GM12878 (cell line): ENCODE measurements around the gene PIGQ. TPM values are rescaled to one million over a fixed set of nuclear protein-coding genes. Genes with fewer than 3 reads are reported as not detected.
A peak's percentile ranks its signal among the peaks of the same experiment; 100 is the strongest.

Source experiments
- ATAC-seq: fragments of 200-7000 bp; cut with Tn5 transposase; 3 replicates; pipeline ENCODE4 v1.9.1; 2020; ENCODE audit warnings: mild to moderate bottlenecking, moderate library complexity
- BruUV-seq: library from RNA; stranded (reverse); fragments of 400-500 nt; replicated peaks from 2 replicates; lab custom pipeline; 2021; lab: Mats Ljungman, UMichigan
- CTCF ChIA-PET: fragments of 300-600 bp; sonication (Branson Sonifier 250); formaldehyde crosslinking; extraction: SDS; loops from one replicate; lab custom pipeline; 2021; ENCODE audit warnings: inconsistent platforms; lab: Yijun Ruan, JAX
- POLR2A ChIA-PET: fragments of 350-600 bp; formaldehyde crosslinking; extraction: SDS; loops from one replicate; lab custom pipeline; 2021; ENCODE audit warnings: inconsistent platforms; lab: Charles Lee
- RAD21 ChIA-PET: fragments of 300-600 bp; sonication (Branson Sonifier 250); formaldehyde crosslinking; loops from one replicate; lab custom pipeline; 2023; ENCODE audit warnings: antibody characterized with exemption; ENCODE audit not compliant: unreplicated experiment; lab: Charles Lee
- SMC1A ChIA-PET: fragments of 300-600 bp; sonication (Branson Sonifier 250); formaldehyde crosslinking; loops from one replicate; lab custom pipeline; 2023; ENCODE audit not compliant: unreplicated experiment, uncharacterized antibody; lab: Charles Lee
- DNase-seq: peaks from one replicate; pipeline ENCODE4 v3.0.0-alpha.2; 2011; ENCODE audit warnings: low read depth, low spot score
- FAIRE-seq: peaks from 3 replicates; lab custom pipeline; 2011; peaks lifted over from hg19 to GRCh38; lab: Jason Lieb, UNC
- H2AFZ ChIP-seq: 2 replicates; pipeline ENCODE4 v1.6.0; 2011; ENCODE audit warnings: low read depth, low read length, control low read depth; ENCODE audit not compliant: control insufficient read depth
- H3K27ac ChIP-seq: 2 replicates; pipeline ENCODE4 v1.5.1; 2011; ENCODE audit warnings: control low read depth; ENCODE audit not compliant: control insufficient read depth, insufficient read depth
- H3K27me3 ChIP-seq, 2 experiments: replicated peaks in 1 of 2; 2 replicates each; pipeline versions ENCODE4 v1.6.0 to v1.6.1; 2011; ENCODE audit warnings: low read length in 1 of 2; ENCODE audit not compliant: control insufficient read depth in 2 of 2, insufficient read depth in 2 of 2
- H3K36me3 ChIP-seq, 2 experiments: 2 replicates each; pipeline ENCODE4 v1.5.1; 2011; ENCODE audit warnings: low read length in 1 of 2; ENCODE audit not compliant: control insufficient read depth in 2 of 2, insufficient read depth in 2 of 2
- H3K4me1 ChIP-seq: 2 replicates; pipeline ENCODE4 v1.6.1; 2011; ENCODE audit warnings: mild to moderate bottlenecking, low read length, moderate library complexity, mixed read lengths; ENCODE audit not compliant: control insufficient read depth, insufficient read depth
- H3K4me2 ChIP-seq: 2 replicates; pipeline ENCODE4 v1.6.0; 2011; ENCODE audit warnings: control low read depth; ENCODE audit not compliant: control insufficient read depth, insufficient read depth
- H3K4me3 ChIP-seq: fragments of 200-600 bp; sonication (generic); 2 replicates; pipeline ENCODE4 v1.5.1; 2016
- H3K79me2 ChIP-seq: 2 replicates; pipeline ENCODE4 v1.6.0; 2011; ENCODE audit warnings: low read length; ENCODE audit not compliant: control insufficient read depth, insufficient read depth
- H3K9ac ChIP-seq: 2 replicates; pipeline ENCODE4 v1.8.0; 2011; ENCODE audit warnings: low read length, control low read depth, mixed read lengths; ENCODE audit not compliant: control insufficient read depth, insufficient read depth
- H3K9me3 ChIP-seq: replicated peaks from 3 replicates; pipeline ENCODE4 v1.5.1; 2011; ENCODE audit warnings: mild to moderate bottlenecking, low read length; ENCODE audit not compliant: control insufficient read depth, insufficient read depth
- H4K20me1 ChIP-seq: 2 replicates; pipeline ENCODE4 v1.6.0; 2011; ENCODE audit not compliant: control insufficient read depth, insufficient read depth
- CHD4 ChIP-seq: fragments of 200-600 bp; sonication (generic); IDR thresholded peaks from 2 replicates; pipeline ENCODE4 v1.6.1; 2016; ENCODE audit warnings: mild to moderate bottlenecking
- HDAC6 ChIP-seq: fragments of 200-600 bp; sonication (generic); IDR thresholded peaks from one replicate; pipeline ENCODE4 v1.8.0; 2017; ENCODE audit warnings: antibody characterized with exemption; ENCODE audit not compliant: unreplicated experiment
- MEF2B ChIP-seq: fragments of 450-650 bp; IDR thresholded peaks from 2 replicates; pipeline ENCODE4 v1.6.1; 2018; ENCODE audit warnings: mild to moderate bottlenecking, moderate library complexity; ENCODE audit not compliant: partially characterized antibody, poor library complexity, severe bottlenecking
- PAX5 ChIP-seq: IDR thresholded peaks from 2 replicates; pipeline ENCODE4 v1.6.1; 2011; ENCODE audit warnings: low read depth, low read length, borderline replicate concordance
- POLR2A ChIP-seq: IDR thresholded peaks from 2 replicates; pipeline ENCODE4 v1.6.1; 2011; ENCODE audit warnings: low read depth, mild to moderate bottlenecking, low read length
- STAT1 ChIP-seq: fragments of 450-650 bp; conservative IDR thresholded peaks from 2 replicates; pipeline ENCODE4 v1.6.1; 2014; ENCODE audit warnings: antibody characterized with exemption, mild to moderate bottlenecking
- TARDBP ChIP-seq: IDR thresholded peaks from 2 replicates; pipeline ENCODE4 v1.6.1; 2016; ENCODE audit warnings: borderline replicate concordance
- WGBS: methylation state at CpG from one replicate; pipeline ENCODE4 v1.1.6; 2016; ENCODE audit warnings: low lambda C conversion rate; ENCODE audit not compliant: insufficient replicate concordance, insufficient coverage; ENCODE audit errors: missing lambda C conversion rate; 5-methylcytosine and 5-hydroxymethylcytosine counted together
- in situ Hi-C: fragments of 300-500 bp; cut with MboI; formaldehyde crosslinking; loops from 9 replicates; pipeline ENCODE4 v1.14.3; 2018; ENCODE audit warnings: mixed read lengths
- intact Hi-C: fragments of 100-400 bp; cut with micrococcal nuclease; formaldehyde crosslinking; loops from one replicate; pipeline ENCODE4 v1.14.2; 2022; ENCODE audit not compliant: unreplicated experiment
- polyA plus RNA-seq, 11 experiments: library from polyadenylated mRNA; depleted of rRNA in 4 of 11; unstranded in 6 of 11; stranded (reverse) in 5 of 11; fragments of >200 nt; fragmentation: Nextera tagmentation in 4 of 11; fragmentation: Illumina TruSeq in 1 of 11; extraction: Ambion mirVana in 4 of 11; extraction: Trizol in 1 of 11; gene quantifications; 1 replicate in 1 of 11; 2 replicates in 10 of 11; pipeline versions ENCODE4 v1.2.1 to v1.2.3, GENCODE V29; 2011 to 2016; ENCODE audit warnings: inconsistent platforms in 2 of 11, missing spikeins in 2 of 11, low read depth in 1 of 11
- total RNA-seq, 4 experiments: library from RNA; depleted of rRNA in 3 of 4; stranded (reverse); fragments of >200 nt in 3 of 4; fragmentation: Illumina TruSeq in 1 of 4; extraction: Trizol in 1 of 4; gene quantifications; 2 replicates each; pipeline versions ENCODE4 v1.2.1 to v1.2.3, GENCODE V29; 2013 to 2021

The PIGQ gene
- total and polyA plus RNA-seq, 10 of the 15 experiments (the other 5 are each of a cell fraction or from before 2014, with no cell fraction given), result 1.8 to 31.3 (median 17.5) TPM; not detected in 1

GRCh38 chr16:606656-607307 lies 37.0 kb downstream of the PIGQ start:
- Histone ChIP-seq H3K36me3 (no peaks in the 10 kb centered on the region), H3K4me3 (no peak overlapping the region), H4K20me1 (no peaks in the 10 kb centered on the region), H3K4me1 (no peaks in the 10 kb centered on the region), H3K4me2 (no peak overlapping the region), H3K27me3 (no peaks in the 10 kb centered on the region), H3K9me3 (peaks cover 3% of the 10 kb centered on the region; the same call in 1 of the 3 replicates), H3K79me2 (no peaks in the 10 kb centered on the region), H3K27ac (no peak overlapping the region), H3K9ac (no peak overlapping the region), H2AFZ (no peak overlapping the region)
- WGBS, result 92% methylated on average over 22 of the region's 22 CpGs
- TF ChIP-seq MEF2B (no peak), TARDBP (no peak), HDAC6 (no peak), STAT1 (no peak), CHD4 (no peak)
- FAIRE-seq, result no peak
- no peak for ATAC-seq
- CTCF ChIA-PET, result no interaction called here
- BruUV-seq, result no TSS peak
- POLR2A ChIA-PET, result no interaction called here
- SMC1A ChIA-PET, result interaction anchor here (0.6 kb wide), 1 partner anchor 546 kb away, joined by 3 read pairs; no protein-coding TSS in a partner anchor
- DNase-seq, result no peak
- in situ Hi-C loops (no loop called here), intact Hi-C loops (no loop called here)
- RAD21 ChIA-PET, result no interaction called here

- no peaks in the 10 kb centered on the region for H4K20me1 ChIP-seq
- WGBS, result 4% methylated on average over 8 of the region's 10 CpGs
- no peak for ATAC-seq
These were observed 38.3 kb downstream of the PIGQ start for GRCh38 chr16:608019-608418.

More at GRCh38 chr16:608019-608418, 38.3 kb downstream of the PIGQ start:
- H3K4me2 ChIP-seq, result no peak overlapping the region
- POLR2A ChIA-PET, result no interaction called here
- SMC1A ChIA-PET, result no interaction called here
- RAD21 ChIA-PET, result interaction anchor here (0.5 kb wide), 1 partner anchor 21 kb away, joined by 3 read pairs; no protein-coding TSS in a partner anchor
- H3K27ac ChIP-seq, result no peak overlapping the region
- DNase-seq (no peak), FAIRE-seq (no peak)
- H3K4me3 ChIP-seq, result no peak overlapping the region
- intact Hi-C loops, result no loop called here
- TF ChIP-seq PAX5, result peak; percentile 57; the same call in 1 of the 2 replicates
- no peak for TF ChIP-seq POLR2A
- H3K9me3 ChIP-seq, result peaks cover 3% of the 10 kb centered on the region; the same call in 1 of the 3 replicates
- no peak overlapping the region for H2AFZ ChIP-seq
- BruUV-seq, result TSS peak; percentile 45
- no peaks in the 10 kb centered on the region for H3K36me3 ChIP-seq
- no peak overlapping the region for H3K9ac ChIP-seq
- no peaks in the 10 kb centered on the region for H3K27me3 ChIP-seq
- in situ Hi-C loops, result no loop called here
- CTCF ChIA-PET, result no interaction called here
- H3K79me2 ChIP-seq, result no peaks in the 10 kb centered on the region
- no peaks in the 10 kb centered on the region for H3K4me1 ChIP-seq
